ENCODE measurements around the gene SUN2.

SUN2 gene

GRCh38 chr22:38753948-38754750, 1.6 kb downstream of the SUN2 start:
- DNase-seq (ENCODE audit: low spot score): peak; percentile 74

- DNase-seq (ENCODE audit: low spot score): peak; percentile 73
These were observed 4.1 kb downstream of the SUN2 start for GRCh38 chr22:38751422-38752346.

GRCh38 chr22:38751066-38751421, 4.8 kb downstream of the SUN2 start:
- DNase-seq (ENCODE audit: low spot score): no peak

- no peak for DNase-seq (ENCODE audit: low spot score)
These were observed 5.2 kb downstream of the SUN2 start for GRCh38 chr22:38750638-38751037.

- no peak for DNase-seq (ENCODE audit: low spot score)
These were observed 5.7 kb downstream of the SUN2 start for GRCh38 chr22:38750104-38750503.

- no peak for DNase-seq (ENCODE audit: low spot score)
These were observed 7.2 kb downstream of the SUN2 start for GRCh38 chr22:38748487-38749136.

GRCh38 chr22:38745676-38746460, 9.9 kb downstream of the SUN2 start:
- no peak for DNase-seq (ENCODE audit: low spot score)

GRCh38 chr22:38744981-38745380, 10.8 kb downstream of the SUN2 start:
- no peak for DNase-seq (ENCODE audit: low spot score)

- DNase-seq (ENCODE audit: low spot score): no peak
These were observed 13.4 kb downstream of the SUN2 start for GRCh38 chr22:38742176-38742942.

GRCh38 chr22:38741576-38741975, 14.2 kb downstream of the SUN2 start:
- DNase-seq (ENCODE audit: low spot score): no peak

- no peak for DNase-seq (ENCODE audit: low spot score)
These were observed 14.6 kb downstream of the SUN2 start for GRCh38 chr22:38741166-38741565.

GRCh38 chr22:38740754-38741153, 15.0 kb downstream of the SUN2 start:
- no peak for DNase-seq (ENCODE audit: low spot score)

GRCh38 chr22:38740116-38740723, 15.6 kb downstream of the SUN2 start:
- DNase-seq (ENCODE audit: low spot score): no peak

GRCh38 chr22:38739300-38740055, 16.3 kb downstream of the SUN2 start:
- no peak for DNase-seq (ENCODE audit: low spot score)

- DNase-seq (ENCODE audit: low spot score): no peak
These were observed 17.2 kb downstream of the SUN2 start for GRCh38 chr22:38738475-38739070.

- no peak for DNase-seq (ENCODE audit: low spot score)
These were observed 18.3 kb downstream of the SUN2 start for GRCh38 chr22:38737302-38738060.

- no peak for DNase-seq (ENCODE audit: low spot score)
These were observed 19.6 kb downstream of the SUN2 start for GRCh38 chr22:38736257-38736570.

- DNase-seq (ENCODE audit: low spot score): peak; percentile 72
These were observed 20.1 kb downstream of the SUN2 start for GRCh38 chr22:38735465-38736256.
